Osteocyte (in vitro differentiated cells): Measurements from ENCODE around the gene CLEC1A. TPM values are rescaled to one million over a fixed set of nuclear protein-coding genes. Genes with fewer than 3 reads are reported as not detected.

ENCODE experiments used
- DNase-seq: peaks from one replicate; pipeline ENCODE4 v3.0.0; 2021; ENCODE audit warnings: mixed read lengths; ENCODE audit not compliant: unreplicated experiment; ENCODE audit errors: extremely low spot score
- H3K27ac Mint-ChIP-seq: one replicate; pipeline ENCODE4 v1.8.0; 2021; ENCODE audit warnings: mild to moderate bottlenecking, mixed read lengths; ENCODE audit not compliant: unreplicated experiment
- H3K27me3 Mint-ChIP-seq: one replicate; pipeline ENCODE4 v1.8.0; 2021; ENCODE audit warnings: mixed read lengths; ENCODE audit not compliant: unreplicated experiment
- H3K36me3 Mint-ChIP-seq: one replicate; pipeline ENCODE4 v1.8.0; 2021; ENCODE audit warnings: mixed read lengths; ENCODE audit not compliant: unreplicated experiment
- H3K4me1 Mint-ChIP-seq: one replicate; pipeline ENCODE4 v1.8.0; 2021; ENCODE audit warnings: mixed read lengths; ENCODE audit not compliant: unreplicated experiment
- H3K4me3 Mint-ChIP-seq: one replicate; pipeline ENCODE4 v1.8.0; 2021; ENCODE audit warnings: mild to moderate bottlenecking, moderate library complexity, mixed read lengths; ENCODE audit not compliant: unreplicated experiment
- H3K9me3 Mint-ChIP-seq: one replicate; pipeline ENCODE4 v1.8.0; 2021; ENCODE audit warnings: mixed read lengths; ENCODE audit not compliant: unreplicated experiment
- total RNA-seq: library from RNA; stranded (reverse); gene quantifications from 2 replicates; pipeline ENCODE4 v1.2.1, GENCODE V29; 2021
- TF ChIP-seq, protein P1 (sequence below): fragments of 200-600 bp; sonication (generic); IDR thresholded peaks from 2 replicates; pipeline ENCODE4 v1.5.0; 2021; ENCODE audit warnings: antibody characterized with exemption, mild to moderate bottlenecking, moderate library complexity

The CLEC1A gene
- total RNA-seq, 1 donor from 2014 or later = not detected

DNA sequence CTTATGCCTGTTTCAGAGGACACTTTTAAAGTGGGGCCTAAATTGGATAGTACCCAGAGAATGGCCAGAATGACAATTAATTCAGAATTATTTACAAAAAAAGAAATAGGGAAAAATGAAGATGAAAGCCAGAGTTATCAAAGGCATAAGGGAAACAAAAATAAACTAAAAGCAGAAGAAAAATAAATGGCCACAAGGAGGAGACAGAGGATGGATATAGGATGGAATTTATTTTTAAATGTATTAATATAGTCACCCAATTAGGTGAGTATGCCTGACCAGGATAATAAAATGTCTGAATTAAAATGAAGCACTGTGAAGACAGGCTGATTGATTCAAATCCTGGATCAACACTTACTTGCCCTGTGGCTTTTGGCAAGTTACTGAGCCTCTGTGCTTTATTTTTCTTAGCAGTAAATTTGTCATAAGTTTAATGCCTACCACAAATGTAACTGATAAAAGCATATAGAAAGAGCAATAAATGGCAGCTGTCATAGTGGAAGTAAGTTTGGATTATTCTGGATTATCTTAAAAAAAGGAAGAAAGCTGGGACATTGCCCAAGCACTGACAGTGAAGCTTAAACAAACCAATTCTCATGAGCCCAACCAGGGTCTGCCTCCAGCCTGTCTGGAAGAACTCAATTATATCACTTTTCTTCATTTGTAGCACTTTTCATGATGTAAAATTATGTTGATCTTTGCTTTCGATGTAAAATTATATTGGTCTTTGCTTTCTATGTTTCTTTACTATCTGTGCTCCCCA lies 64.8 kb downstream of the CLEC1A start:
- Mint-ChIP-seq H3K27ac (no peak overlapping the region), H3K4me3 (no peak overlapping the region), H3K27me3 (no peaks in the 10 kb centered on the region), H3K4me1 (peaks cover 11% of the 10 kb centered on the region), H3K9me3 (no peaks in the 10 kb centered on the region), H3K36me3 (no peaks in the 10 kb centered on the region)
- DNase-seq = no peak
- TF ChIP-seq, protein P1, sequence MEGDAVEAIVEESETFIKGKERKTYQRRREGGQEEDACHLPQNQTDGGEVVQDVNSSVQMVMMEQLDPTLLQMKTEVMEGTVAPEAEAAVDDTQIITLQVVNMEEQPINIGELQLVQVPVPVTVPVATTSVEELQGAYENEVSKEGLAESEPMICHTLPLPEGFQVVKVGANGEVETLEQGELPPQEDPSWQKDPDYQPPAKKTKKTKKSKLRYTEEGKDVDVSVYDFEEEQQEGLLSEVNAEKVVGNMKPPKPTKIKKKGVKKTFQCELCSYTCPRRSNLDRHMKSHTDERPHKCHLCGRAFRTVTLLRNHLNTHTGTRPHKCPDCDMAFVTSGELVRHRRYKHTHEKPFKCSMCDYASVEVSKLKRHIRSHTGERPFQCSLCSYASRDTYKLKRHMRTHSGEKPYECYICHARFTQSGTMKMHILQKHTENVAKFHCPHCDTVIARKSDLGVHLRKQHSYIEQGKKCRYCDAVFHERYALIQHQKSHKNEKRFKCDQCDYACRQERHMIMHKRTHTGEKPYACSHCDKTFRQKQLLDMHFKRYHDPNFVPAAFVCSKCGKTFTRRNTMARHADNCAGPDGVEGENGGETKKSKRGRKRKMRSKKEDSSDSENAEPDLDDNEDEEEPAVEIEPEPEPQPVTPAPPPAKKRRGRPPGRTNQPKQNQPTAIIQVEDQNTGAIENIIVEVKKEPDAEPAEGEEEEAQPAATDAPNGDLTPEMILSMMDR = peak; percentile 54

DNA sequence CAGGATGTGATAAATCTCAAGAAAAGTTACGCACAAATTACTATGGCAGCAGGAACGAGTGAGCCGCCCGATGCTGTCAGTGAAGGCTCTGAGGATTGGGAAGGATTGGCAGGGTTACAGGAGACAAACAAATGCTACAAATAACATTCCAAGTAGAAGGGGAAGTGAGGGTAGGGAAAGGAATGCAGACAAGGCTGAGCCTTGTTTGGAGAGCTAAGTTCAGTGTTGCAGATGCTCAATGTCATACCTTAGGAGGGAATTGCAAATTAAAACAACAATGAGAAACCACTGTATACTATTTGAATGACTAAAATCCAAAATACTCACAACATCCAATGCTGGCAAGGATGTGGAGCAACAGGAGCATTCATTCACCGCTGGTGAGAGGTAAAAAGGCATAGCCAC lies 67.0 kb downstream of the CLEC1A start:
- Mint-ChIP-seq H3K9me3 (no peaks in the 10 kb centered on the region), H3K4me3 (no peak overlapping the region), H3K27ac (peak overlapping the region; percentile 29), H3K27me3 (no peaks in the 10 kb centered on the region), H3K4me1 (peaks cover 11% of the 10 kb centered on the region), H3K36me3 (no peaks in the 10 kb centered on the region)
- no peak for DNase-seq
- TF ChIP-seq, protein P1 = no peak

DNA sequence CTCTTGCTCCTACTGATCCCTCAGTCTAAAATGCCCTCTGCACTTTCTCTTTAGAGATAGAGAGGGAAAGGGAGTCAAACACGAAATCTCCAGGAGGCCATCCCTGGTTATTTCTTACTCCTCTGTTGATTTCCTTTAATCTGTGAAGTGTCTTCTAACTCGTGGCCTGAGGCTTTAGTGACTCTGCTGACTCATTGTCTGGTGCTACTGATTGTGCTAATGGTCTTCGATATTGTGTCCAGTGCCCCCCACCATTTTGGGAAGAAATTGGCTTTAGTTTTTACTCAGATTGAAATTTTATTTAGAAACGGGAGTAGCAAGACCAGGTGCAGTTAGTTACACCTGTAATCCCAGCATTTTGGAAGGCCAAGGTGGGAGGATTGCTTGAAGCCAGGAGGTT lies 67.5 kb downstream of the CLEC1A start:
- Mint-ChIP-seq H3K4me3 (no peak overlapping the region), H3K9me3 (no peaks in the 10 kb centered on the region), H3K36me3 (no peaks in the 10 kb centered on the region), H3K4me1 (peaks cover 11% of the 10 kb centered on the region), H3K27ac (peak overlapping the region; percentile 29), H3K27me3 (no peaks in the 10 kb centered on the region)
- no peak for DNase-seq
- TF ChIP-seq, protein P1 = no peak

DNA sequence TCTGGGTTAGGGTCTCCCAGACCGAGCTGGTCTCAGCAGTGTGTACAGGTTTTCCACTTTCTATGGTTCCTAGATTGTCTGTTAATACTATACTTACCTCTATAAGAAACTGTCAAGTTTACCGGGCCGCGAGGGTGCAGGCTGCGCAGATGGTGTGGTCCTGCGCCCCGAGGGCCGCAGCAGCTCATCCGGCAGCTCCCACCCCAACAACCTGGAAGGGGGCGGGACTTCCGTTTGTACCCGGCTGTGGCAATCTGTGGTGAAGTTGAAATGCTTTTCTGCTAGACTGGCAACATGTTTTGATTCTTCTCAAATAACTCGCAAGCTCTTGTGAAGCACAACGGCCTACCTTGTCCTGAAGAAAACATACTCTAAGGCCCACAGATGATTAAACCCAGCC lies 68.3 kb downstream of the CLEC1A start, which contains the start of gene CLEC9A:
Gene CLEC9A, plus strand, starts transcription at position 237 of the 400 bp plus-strand sequence. CDS start 22,006 bp downstream, outside the sequence.
- peak within 1 kb of the TSS; percentile 29 for H3K27ac Mint-ChIP-seq
- H3K4me3 Mint-ChIP-seq = no peak within 1 kb of the TSS
- H3K9me3 Mint-ChIP-seq = no peaks in the 10 kb centered on the region
- H3K27me3 Mint-ChIP-seq = no peaks in the 10 kb centered on the region
- no peaks in the 10 kb centered on the region for H3K36me3 Mint-ChIP-seq
- no peak for DNase-seq
- TF ChIP-seq, protein P1 = no peak
- H3K4me1 Mint-ChIP-seq = peaks cover 11% of the 10 kb centered on the region

DNA sequence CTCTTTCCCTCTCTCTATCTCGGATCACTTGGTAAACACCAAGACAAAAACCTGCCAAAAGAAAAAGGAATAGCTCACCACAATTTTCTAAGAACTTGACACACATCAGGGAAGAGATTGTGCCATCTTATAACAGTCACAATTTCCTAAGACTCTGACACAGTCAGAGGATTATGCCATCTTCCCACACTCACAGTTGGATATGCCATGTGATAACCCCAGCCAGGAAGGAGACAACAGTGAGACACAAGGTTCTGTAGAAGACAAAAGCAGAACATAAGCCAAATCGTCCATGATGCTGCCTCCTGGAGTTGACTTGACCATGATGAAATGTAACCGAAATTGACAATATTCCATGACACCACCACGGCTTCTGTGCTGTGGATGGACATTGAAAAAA lies 71.1 kb downstream of the CLEC1A start:
- DNase-seq = no peak
- H3K4me3 Mint-ChIP-seq = no peak overlapping the region
- H3K9me3 Mint-ChIP-seq = no peaks in the 10 kb centered on the region
- TF ChIP-seq, protein P1 = no peak
- H3K27me3 Mint-ChIP-seq = no peaks in the 10 kb centered on the region
- no peak overlapping the region for H3K27ac Mint-ChIP-seq
- H3K36me3 Mint-ChIP-seq = no peaks in the 10 kb centered on the region
- H3K4me1 Mint-ChIP-seq = peaks cover 11% of the 10 kb centered on the region
